Left cardiac atrium (tissue), 4 donors: ENCODE data around the gene TRIM41. TPM values are rescaled to one million over a fixed set of nuclear protein-coding genes. Genes with fewer than 3 reads are reported as not detected.

Experiments used
- ATAC-seq, 2 donors: fragments of 200-7000 bp; cut with Tn5 transposase; one replicate each; pipeline ENCODE4 v1.9.1; 2020; ENCODE audit warnings: mild to moderate bottlenecking in 2 of 2, moderate library complexity in 2 of 2
- DNase-seq: peaks from one replicate; pipeline ENCODE4 v3.0.0-alpha.2; 2020
- intact Hi-C, 2 donors: fragments of 100-400 bp; cut with DNase I; formaldehyde crosslinking; loops; one replicate each; pipeline versions ENCODE4 v1.14.1 to v1.15.1; 2022 to 2023
- total RNA-seq, 2 donors: library from RNA; stranded (reverse); fragmentation: NEBNext Ultra II Directional; extraction: Animal tissue kit (Norgen Biotek cat#: 25700); gene quantifications; one replicate each; pipeline ENCODE4 v1.2.1, GENCODE V29; 2021
- donor health status: DM: no; HTN: yes; CAD: no.
- donor health status: DM: no; HTN: yes; CAD: no; lungs with severe emphysema.
- donor health status: DM: yes; HTN: yes; CAD: no.
- donor health status: Dilated cardiomyopathy.

Gene TRIM41
- total RNA-seq, 2 donors from 2014 or later, result 17.1 to 19.1 TPM

GRCh38 chr5:181190711-181191525, 32.2 kb upstream of the TRIM41 start:
- peak; percentile 62 for DNase-seq
- intact Hi-C loops, result loop anchor here (1.0 to 2.0 kb wide), 3 partner anchors 15 to 32 kb away; partner anchors contain the start of gene TRIM41 (in 1 of the 2)
- peak; percentile 6 to 14 for ATAC-seq

- intact Hi-C loops, result loop anchor here (1.0 to 2.0 kb wide), 3 partner anchors 15 to 31 kb away; partner anchors contain the start of gene TRIM41 (in 1 of the 2)
Measured at GRCh38 chr5:181191526-181192336, 31.4 kb upstream of the TRIM41 start.

GRCh38 chr5:181192337-181193046, 30.6 kb upstream of the TRIM41 start:
- no peak for ATAC-seq
- no peak for DNase-seq
- intact Hi-C loops, result no loop called here

More at GRCh38 chr5:181191526-181192336, 31.4 kb upstream of the TRIM41 start:
- ATAC-seq, result peak; percentile 81 to 84
- peak; percentile 95 for DNase-seq

GRCh38 chr5:181193656-181194055, 29.4 kb upstream of the TRIM41 start:
- ATAC-seq (no peak), DNase-seq (peak; percentile 6)
- intact Hi-C loops, result no loop called here

GRCh38 chr5:181194489-181195248, 28.4 kb upstream of the TRIM41 start:
- ATAC-seq (no peak), DNase-seq (peak; percentile 48)
- intact Hi-C loops, result no loop called here

- no peak for ATAC-seq
- intact Hi-C loops, result no loop called here
- peak; percentile 13 for DNase-seq
Measured at GRCh38 chr5:181195249-181195761, 27.8 kb upstream of the TRIM41 start.

- DNase-seq (peak; percentile 3), ATAC-seq (no peak)
- intact Hi-C loops, result no loop called here
Measured at GRCh38 chr5:181197326-181197951, 25.6 kb upstream of the TRIM41 start.

- DNase-seq (no peak), ATAC-seq (no peak)
- intact Hi-C loops, result no loop called here
Measured at GRCh38 chr5:181198106-181198685, 24.9 kb upstream of the TRIM41 start.

GRCh38 chr5:181198905-181199519, 24.1 kb upstream of the TRIM41 start:
- ATAC-seq, result no peak
- intact Hi-C loops, result no loop called here
- no peak for DNase-seq

- ATAC-seq (no peak), DNase-seq (peak; percentile 20)
- intact Hi-C loops, result no loop called here
Measured at GRCh38 chr5:181199881-181200638, 23.0 kb upstream of the TRIM41 start.

GRCh38 chr5:181200816-181201215, 22.3 kb upstream of the TRIM41 start:
- no peak for ATAC-seq
- intact Hi-C loops, result no loop called here
- no peak for DNase-seq

GRCh38 chr5:181203093-181203711, 19.9 kb upstream of the TRIM41 start:
- DNase-seq (no peak), ATAC-seq (no peak)
- intact Hi-C loops, result no loop called here

- ATAC-seq (no peak), DNase-seq (no peak)
- intact Hi-C loops, result no loop called here
Measured at GRCh38 chr5:181203777-181204112, 19.3 kb upstream of the TRIM41 start.

- peak; percentile 42 for DNase-seq
- intact Hi-C loops, result no loop called here
- peak in 1 of 2 donors; percentile 0 for ATAC-seq
Measured at GRCh38 chr5:181204113-181204825, 18.8 kb upstream of the TRIM41 start.
